Fibroblast of mammary gland (primary cell): ENCODE data around the gene ZKSCAN2.

ENCODE experiments used
- DNase-seq: peaks from one replicate; pipeline ENCODE4 v3.0.0-alpha.2; 2010; ENCODE audit warnings: low read depth
- H3K4me3 ChIP-seq: 2 replicates; pipeline ENCODE4 v1.5.1; 2011; ENCODE audit warnings: low read depth, mild to moderate bottlenecking, low read length, moderate library complexity; ENCODE audit not compliant: control insufficient read depth
- CTCF ChIP-seq: conservative IDR thresholded peaks from 2 replicates; pipeline ENCODE4 v1.5.1; 2011; ENCODE audit warnings: low read depth, low read length, inconsistent platforms; ENCODE audit not compliant: control insufficient read depth, insufficient read depth

The ZKSCAN2 gene

DNA sequence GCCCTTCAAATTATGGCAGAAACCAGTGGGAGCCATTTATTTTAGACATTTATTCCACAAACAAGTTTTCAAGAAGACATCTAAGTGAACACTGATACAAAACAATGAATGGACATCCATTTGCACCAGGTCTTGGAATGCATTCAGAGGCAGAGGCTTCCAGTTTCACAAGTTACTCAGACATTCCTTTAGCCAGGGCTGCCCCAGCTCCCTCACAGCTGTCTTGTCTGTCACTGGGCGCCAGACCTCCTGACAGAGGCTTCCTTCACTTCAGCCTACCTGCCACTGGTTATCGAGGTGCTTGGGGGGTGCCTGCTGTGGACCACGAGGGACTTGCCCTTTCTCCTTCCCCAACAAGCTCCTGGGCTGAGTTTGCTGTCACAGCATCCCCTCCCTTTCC is 21.7 kb downstream of the ZKSCAN2 start:
- no peak for DNase-seq
- TF ChIP-seq CTCF, result no peak

DNA sequence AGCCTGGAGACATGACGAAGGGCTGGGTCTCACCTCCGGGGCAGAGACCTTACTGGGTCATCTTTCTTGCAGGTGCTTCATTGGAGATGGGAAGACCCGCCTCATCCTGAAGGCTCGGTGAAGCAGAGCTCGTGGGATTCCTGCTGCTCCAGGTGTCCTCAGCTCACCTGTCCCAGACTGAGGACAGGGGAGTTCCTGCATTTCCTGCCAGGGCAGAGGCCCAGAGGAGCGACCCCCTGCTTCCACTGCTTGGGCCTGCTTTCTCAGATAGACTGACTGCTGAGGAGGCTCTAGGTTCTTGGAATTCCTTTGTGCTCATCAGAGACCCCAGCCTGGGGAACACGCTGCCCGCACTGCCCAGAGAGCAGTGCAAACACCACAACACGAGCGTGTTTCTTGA is 29.3 kb downstream of the ZKSCAN2 start:
- no peak for DNase-seq
- no peak overlapping the region for H3K4me3 ChIP-seq
- no peak for TF ChIP-seq CTCF

More for the DNA sequence above, 21.7 kb downstream of the ZKSCAN2 start:
- H3K4me3 ChIP-seq, result no peak overlapping the region

GRCh38 chr16:25224731-25225319 is 32.8 kb downstream of the ZKSCAN2 start:
- DNase-seq, result no peak
- no peak overlapping the region for H3K4me3 ChIP-seq
- TF ChIP-seq CTCF, result no peak

DNA sequence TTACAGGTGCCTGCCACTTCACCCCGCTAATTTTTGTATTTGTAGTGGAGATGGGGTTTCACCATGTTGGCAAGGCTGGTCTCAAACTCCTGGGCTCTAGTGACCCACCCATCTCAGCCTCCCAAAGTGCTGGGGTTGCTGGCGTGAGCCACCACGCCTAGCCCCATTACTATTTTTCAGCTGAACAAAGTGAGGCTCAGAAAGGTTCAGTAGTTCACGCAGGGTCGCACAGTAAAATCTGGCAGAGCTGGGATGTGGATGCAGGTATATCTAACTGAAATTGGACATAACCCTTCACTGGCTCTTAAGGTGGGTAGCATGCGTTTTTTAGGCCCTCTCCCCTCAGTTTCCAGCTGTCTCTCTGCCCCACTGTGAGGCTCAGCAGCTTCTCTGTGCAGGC is 33.7 kb downstream of the ZKSCAN2 start:
- H3K4me3 ChIP-seq, result no peak overlapping the region
- no peak for TF ChIP-seq CTCF
- DNase-seq, result no peak

- no peak for TF ChIP-seq CTCF
- H3K4me3 ChIP-seq, result no peak overlapping the region
- DNase-seq, result no peak
These were observed 34.7 kb downstream of the ZKSCAN2 start for GRCh38 chr16:25222959-25223358.

GRCh38 chr16:25219070-25219737 is 38.4 kb downstream of the ZKSCAN2 start:
- DNase-seq, result no peak
- no peak overlapping the region for H3K4me3 ChIP-seq
- no peak for TF ChIP-seq CTCF
